ENCODE data around the gene LUC7L2. TPM values are rescaled to one million over a fixed set of nuclear protein-coding genes. Genes with fewer than 3 reads are reported as not detected.
A peak's percentile ranks its signal among the peaks of the same experiment; 100 is the strongest.
"Not testable (repeated sequence)": the region's sequence is repeated elsewhere in the genome, so short reads cannot be mapped to it uniquely, and the experiment has no call there.

LUC7L2 gene
- total RNA-seq: 100 to 1,000 TPM; 183 to 192 (median 186) TPM
- total RNA-seq (2013): 96.6 TPM

GRCh38 chr7:139359366-139360209 lies at the start of gene LUC7L2:
LUC7L2 (plus strand) TSS chr7:139359894; CDS start chr7:139360262, 368 bp downstream.
- ATAC-seq (peak; percentile 78 to 95 (median 81)), DNase-seq (peak; percentile 98 to 99)
- peaks cover 38 to 40% of the 10 kb centered on the region in 2 donors for H3K4me1 Mint-ChIP-seq
- H3K4me1 ChIP-seq (ENCODE audit: control insufficient read depth, insufficient read depth, low read length): peaks cover 17% of the 10 kb centered on the region
- H3K4me3 Mint-ChIP-seq: peak within 1 kb of the TSS; percentile 98
- no peaks in the 10 kb centered on the region for H3K36me3 Mint-ChIP-seq
- no peaks in the 10 kb centered on the region for H3K27me3 Mint-ChIP-seq (ENCODE audit: low read depth in 2 of 2)
- no peaks in the 10 kb centered on the region for H3K27me3 ChIP-seq (ENCODE audit: control insufficient read depth, insufficient read depth, low read length)
- no peaks in the 10 kb centered on the region for H3K9me3 ChIP-seq (ENCODE audit: control insufficient read depth, insufficient read depth, low read length)
- TF ChIP-seq, protein P1, sequence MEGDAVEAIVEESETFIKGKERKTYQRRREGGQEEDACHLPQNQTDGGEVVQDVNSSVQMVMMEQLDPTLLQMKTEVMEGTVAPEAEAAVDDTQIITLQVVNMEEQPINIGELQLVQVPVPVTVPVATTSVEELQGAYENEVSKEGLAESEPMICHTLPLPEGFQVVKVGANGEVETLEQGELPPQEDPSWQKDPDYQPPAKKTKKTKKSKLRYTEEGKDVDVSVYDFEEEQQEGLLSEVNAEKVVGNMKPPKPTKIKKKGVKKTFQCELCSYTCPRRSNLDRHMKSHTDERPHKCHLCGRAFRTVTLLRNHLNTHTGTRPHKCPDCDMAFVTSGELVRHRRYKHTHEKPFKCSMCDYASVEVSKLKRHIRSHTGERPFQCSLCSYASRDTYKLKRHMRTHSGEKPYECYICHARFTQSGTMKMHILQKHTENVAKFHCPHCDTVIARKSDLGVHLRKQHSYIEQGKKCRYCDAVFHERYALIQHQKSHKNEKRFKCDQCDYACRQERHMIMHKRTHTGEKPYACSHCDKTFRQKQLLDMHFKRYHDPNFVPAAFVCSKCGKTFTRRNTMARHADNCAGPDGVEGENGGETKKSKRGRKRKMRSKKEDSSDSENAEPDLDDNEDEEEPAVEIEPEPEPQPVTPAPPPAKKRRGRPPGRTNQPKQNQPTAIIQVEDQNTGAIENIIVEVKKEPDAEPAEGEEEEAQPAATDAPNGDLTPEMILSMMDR (IDR thresholded peaks at IDR 0.05): no peak
- under 1% methylated on average over 98 of the region's 98 CpGs for WGBS (ENCODE audit: insufficient coverage)
- peak within 1 kb of the TSS; percentile 98 for H3K4me3 ChIP-seq (ENCODE audit: low read length)
- H3K27ac Mint-ChIP-seq: peak within 1 kb of the TSS; percentile 97 to 98
- no peaks in the 10 kb centered on the region for H3K36me3 ChIP-seq (ENCODE audit: control insufficient read depth, insufficient read depth, low read length)
- intact Hi-C loops (cut with micrococcal nuclease): loop anchor here (1.0 to 5.0 kb wide), 2 partner anchors 19 to 818 kb away; partner anchors contain the start of gene KDM7A
- H3K9me3 Mint-ChIP-seq: no peaks in the 10 kb centered on the region
- peak within 1 kb of the TSS; percentile 99 for H3K27ac ChIP-seq (ENCODE audit: low read length)

- Histone ChIP-seq H3K27me3 (ENCODE audit: control insufficient read depth, insufficient read depth, low read length) (no peaks in the 10 kb centered on the region), H3K27ac (ENCODE audit: low read length) (no peak overlapping the region), H3K4me1 (ENCODE audit: control insufficient read depth, insufficient read depth, low read length) (no peaks in the 10 kb centered on the region), H3K9me3 (ENCODE audit: control insufficient read depth, insufficient read depth, low read length) (no peaks in the 10 kb centered on the region), H3K4me3 (ENCODE audit: low read length) (no peak overlapping the region), H3K36me3 (ENCODE audit: control insufficient read depth, insufficient read depth, low read length) (no peaks in the 10 kb centered on the region)
- H3K4me1 Mint-ChIP-seq: no peaks in the 10 kb centered on the region
- H3K27me3 Mint-ChIP-seq (ENCODE audit: low read depth in 2 of 2): peaks cover 0 to 3% of the 10 kb centered on the region in 2 donors
- intact Hi-C loops (cut with micrococcal nuclease): no loop called here
- TF ChIP-seq, protein P1 (IDR thresholded peaks at IDR 0.05): no peak
- H3K9me3 Mint-ChIP-seq: no peaks in the 10 kb centered on the region
- ATAC-seq (no peak), DNase-seq (no peak)
- H3K4me3 Mint-ChIP-seq: no peak overlapping the region
- H3K36me3 Mint-ChIP-seq: no peaks in the 10 kb centered on the region
- WGBS (ENCODE audit: insufficient coverage): 81% methylated on average over 5 of the region's 5 CpGs
- no peak overlapping the region for H3K27ac Mint-ChIP-seq
Observed at GRCh38 chr7:139317939-139318505, 41.7 kb upstream of the LUC7L2 start.

GRCh38 chr7:139321071-139321745 lies 38.5 kb upstream of the LUC7L2 start:
- Mint-ChIP-seq H3K27me3 (ENCODE audit: low read depth in 2 of 2) (peaks cover 0 to 3% of the 10 kb centered on the region in 2 donors), H3K4me3 (no peak overlapping the region), H3K9me3 (no peaks in the 10 kb centered on the region), H3K27ac (no peak overlapping the region), H3K4me1 (no peaks in the 10 kb centered on the region), H3K36me3 (no peaks in the 10 kb centered on the region)
- no peaks in the 10 kb centered on the region for H3K36me3 ChIP-seq (ENCODE audit: control insufficient read depth, insufficient read depth, low read length)
- DNase-seq: peak in 1 of 2 donors; percentile 23
- TF ChIP-seq, protein P1 (IDR thresholded peaks at IDR 0.05): no peak
- H3K4me1 ChIP-seq (ENCODE audit: control insufficient read depth, insufficient read depth, low read length): no peaks in the 10 kb centered on the region
- H3K9me3 ChIP-seq (ENCODE audit: control insufficient read depth, insufficient read depth, low read length): no peaks in the 10 kb centered on the region
- H3K27ac ChIP-seq (ENCODE audit: low read length): no peak overlapping the region
- H3K27me3 ChIP-seq (ENCODE audit: control insufficient read depth, insufficient read depth, low read length): no peaks in the 10 kb centered on the region
- intact Hi-C loops (cut with micrococcal nuclease): no loop called here
- ATAC-seq: no peak
- 84% methylated on average over 11 of the region's 11 CpGs for WGBS (ENCODE audit: insufficient coverage)
- no peak overlapping the region for H3K4me3 ChIP-seq (ENCODE audit: low read length)

DNA sequence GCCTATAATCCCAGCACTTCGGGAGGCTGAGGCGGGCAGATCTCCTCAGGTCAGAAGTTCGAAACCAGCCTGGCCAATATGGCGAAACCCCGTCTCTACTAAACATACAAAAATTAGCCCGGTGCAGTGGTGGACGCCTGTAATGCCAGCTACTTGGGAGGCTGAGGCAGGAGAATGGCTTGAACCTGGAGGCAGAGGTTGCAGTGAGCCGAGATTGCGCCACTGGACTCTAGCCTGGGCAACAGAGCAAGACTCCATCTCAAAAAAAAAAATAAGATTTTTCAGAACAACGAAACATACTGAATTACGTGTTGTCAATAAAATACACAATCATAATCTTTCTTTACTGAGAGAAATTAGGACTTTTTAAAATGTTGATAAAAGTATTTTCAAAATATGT lies 35.0 kb upstream of the LUC7L2 start:
- DNase-seq; H3K9me3 Mint-ChIP-seq; H3K4me1 Mint-ChIP-seq; H3K27ac Mint-ChIP-seq; ATAC-seq; H3K9me3 ChIP-seq (ENCODE audit: control insufficient read depth, insufficient read depth, low read length); H3K36me3 ChIP-seq (ENCODE audit: control insufficient read depth, insufficient read depth, low read length); H3K4me3 ChIP-seq (ENCODE audit: low read length); H3K4me1 ChIP-seq (ENCODE audit: control insufficient read depth, insufficient read depth, low read length); H3K27me3 Mint-ChIP-seq (ENCODE audit: low read depth in 2 of 2); H3K27me3 ChIP-seq (ENCODE audit: control insufficient read depth, insufficient read depth, low read length); intact Hi-C loops (cut with micrococcal nuclease); H3K36me3 Mint-ChIP-seq; H3K27ac ChIP-seq (ENCODE audit: low read length); H3K4me3 Mint-ChIP-seq: not testable (repeated sequence)
- WGBS (ENCODE audit: insufficient coverage): 95% methylated on average over 9 of the region's 11 CpGs
